WTC11 (cell line): Measurements from ENCODE around the gene OLFML3.

ENCODE experiments used
- ELF4 ChIP-seq: sonication (generic); formaldehyde crosslinking; IDR thresholded peaks from 2 replicates; pipeline ENCODE4 v1.8.1; 2022; ENCODE audit warnings: low read depth, mild to moderate bottlenecking, moderate library complexity, missing genetic modification reagents
- FOXJ3 ChIP-seq: sonication (generic); formaldehyde crosslinking; IDR thresholded peaks from 2 replicates; pipeline ENCODE4 v1.9.0; 2021; ENCODE audit warnings: missing genetic modification reagents, mild to moderate bottlenecking, borderline replicate concordance
- NR1H2 ChIP-seq: sonication (generic); formaldehyde crosslinking; IDR thresholded peaks from 2 replicates; pipeline ENCODE4 v1.9.0; 2021; ENCODE audit warnings: mild to moderate bottlenecking, moderate library complexity, missing genetic modification reagents
- TCF7 ChIP-seq: sonication (generic); formaldehyde crosslinking; IDR thresholded peaks from 2 replicates; pipeline ENCODE4 v1.8.0; 2022; ENCODE audit warnings: mild to moderate bottlenecking, low read depth, missing genetic modification reagents, moderate library complexity
- TF ChIP-seq, protein P1 (sequence below): fragments of 200-600 bp; IDR thresholded peaks from 2 replicates; pipeline ENCODE4 v1.8.0; 2022; ENCODE audit warnings: antibody characterized with exemption
- TF ChIP-seq, protein P2 (sequence below): sonication (generic); formaldehyde crosslinking; IDR thresholded peaks from 2 replicates; pipeline ENCODE4 v1.8.1; 2023; ENCODE audit warnings: mild to moderate bottlenecking, missing genetic modification reagents, borderline replicate concordance
- TF ChIP-seq, protein P3 (sequence below): fragments of 250-450 bp; sonication (Bioruptor Pico); IDR thresholded peaks from 2 replicates; pipeline ENCODE4 v2.1.2; 2022; ENCODE audit warnings: mild to moderate bottlenecking, moderate library complexity
- TF ChIP-seq, protein P4 (sequence below): sonication (generic); formaldehyde crosslinking; IDR thresholded peaks from 2 replicates; pipeline ENCODE4 v1.8.1; 2023; ENCODE audit warnings: mild to moderate bottlenecking, missing genetic modification reagents, moderate library complexity
- TF ChIP-seq, protein P5 (sequence below): sonication (generic); formaldehyde crosslinking; IDR thresholded peaks from 2 replicates; pipeline ENCODE4 v1.8.1; 2022; ENCODE audit warnings: low read depth, missing genetic modification reagents, borderline replicate concordance

DNA sequence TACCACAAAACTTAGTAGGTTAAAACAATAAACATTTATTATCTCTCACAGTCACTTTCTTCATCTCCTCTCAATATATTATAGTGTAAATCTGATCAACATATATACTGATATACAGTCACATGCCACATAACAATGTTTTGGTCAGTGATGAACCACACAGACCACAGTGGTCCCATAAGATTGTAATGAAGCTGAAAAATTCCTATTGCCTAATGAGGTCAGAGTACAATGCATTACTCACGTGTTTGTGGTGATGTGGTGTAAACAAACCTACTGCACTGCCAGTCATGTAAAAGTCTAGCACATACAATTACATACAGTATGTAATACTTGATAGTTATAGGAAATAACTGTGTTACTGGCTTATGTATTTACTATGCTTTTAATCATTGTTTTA, 30.1 kb downstream of the OLFML3 start:
- TF ChIP-seq NR1H2 (CRISPR knock-in tag) = no peak
- no peak for TF ChIP-seq ELF4 (CRISPR knock-in tag)
- no peak for TF ChIP-seq TCF7 (CRISPR knock-in tag)
- TF ChIP-seq, protein P1, sequence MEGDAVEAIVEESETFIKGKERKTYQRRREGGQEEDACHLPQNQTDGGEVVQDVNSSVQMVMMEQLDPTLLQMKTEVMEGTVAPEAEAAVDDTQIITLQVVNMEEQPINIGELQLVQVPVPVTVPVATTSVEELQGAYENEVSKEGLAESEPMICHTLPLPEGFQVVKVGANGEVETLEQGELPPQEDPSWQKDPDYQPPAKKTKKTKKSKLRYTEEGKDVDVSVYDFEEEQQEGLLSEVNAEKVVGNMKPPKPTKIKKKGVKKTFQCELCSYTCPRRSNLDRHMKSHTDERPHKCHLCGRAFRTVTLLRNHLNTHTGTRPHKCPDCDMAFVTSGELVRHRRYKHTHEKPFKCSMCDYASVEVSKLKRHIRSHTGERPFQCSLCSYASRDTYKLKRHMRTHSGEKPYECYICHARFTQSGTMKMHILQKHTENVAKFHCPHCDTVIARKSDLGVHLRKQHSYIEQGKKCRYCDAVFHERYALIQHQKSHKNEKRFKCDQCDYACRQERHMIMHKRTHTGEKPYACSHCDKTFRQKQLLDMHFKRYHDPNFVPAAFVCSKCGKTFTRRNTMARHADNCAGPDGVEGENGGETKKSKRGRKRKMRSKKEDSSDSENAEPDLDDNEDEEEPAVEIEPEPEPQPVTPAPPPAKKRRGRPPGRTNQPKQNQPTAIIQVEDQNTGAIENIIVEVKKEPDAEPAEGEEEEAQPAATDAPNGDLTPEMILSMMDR = no peak
- no peak for TF ChIP-seq FOXJ3 (CRISPR knock-in tag)
- TF ChIP-seq, protein P2, sequence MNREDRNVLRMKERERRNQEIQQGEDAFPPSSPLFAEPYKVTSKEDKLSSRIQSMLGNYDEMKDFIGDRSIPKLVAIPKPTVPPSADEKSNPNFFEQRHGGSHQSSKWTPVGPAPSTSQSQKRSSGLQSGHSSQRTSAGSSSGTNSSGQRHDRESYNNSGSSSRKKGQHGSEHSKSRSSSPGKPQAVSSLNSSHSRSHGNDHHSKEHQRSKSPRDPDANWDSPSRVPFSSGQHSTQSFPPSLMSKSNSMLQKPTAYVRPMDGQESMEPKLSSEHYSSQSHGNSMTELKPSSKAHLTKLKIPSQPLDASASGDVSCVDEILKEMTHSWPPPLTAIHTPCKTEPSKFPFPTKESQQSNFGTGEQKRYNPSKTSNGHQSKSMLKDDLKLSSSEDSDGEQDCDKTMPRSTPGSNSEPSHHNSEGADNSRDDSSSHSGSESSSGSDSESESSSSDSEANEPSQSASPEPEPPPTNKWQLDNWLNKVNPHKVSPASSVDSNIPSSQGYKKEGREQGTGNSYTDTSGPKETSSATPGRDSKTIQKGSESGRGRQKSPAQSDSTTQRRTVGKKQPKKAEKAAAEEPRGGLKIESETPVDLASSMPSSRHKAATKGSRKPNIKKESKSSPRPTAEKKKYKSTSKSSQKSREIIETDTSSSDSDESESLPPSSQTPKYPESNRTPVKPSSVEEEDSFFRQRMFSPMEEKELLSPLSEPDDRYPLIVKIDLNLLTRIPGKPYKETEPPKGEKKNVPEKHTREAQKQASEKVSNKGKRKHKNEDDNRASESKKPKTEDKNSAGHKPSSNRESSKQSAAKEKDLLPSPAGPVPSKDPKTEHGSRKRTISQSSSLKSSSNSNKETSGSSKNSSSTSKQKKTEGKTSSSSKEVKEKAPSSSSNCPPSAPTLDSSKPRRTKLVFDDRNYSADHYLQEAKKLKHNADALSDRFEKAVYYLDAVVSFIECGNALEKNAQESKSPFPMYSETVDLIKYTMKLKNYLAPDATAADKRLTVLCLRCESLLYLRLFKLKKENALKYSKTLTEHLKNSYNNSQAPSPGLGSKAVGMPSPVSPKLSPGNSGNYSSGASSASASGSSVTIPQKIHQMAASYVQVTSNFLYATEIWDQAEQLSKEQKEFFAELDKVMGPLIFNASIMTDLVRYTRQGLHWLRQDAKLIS = no peak
- TF ChIP-seq, protein P3, sequence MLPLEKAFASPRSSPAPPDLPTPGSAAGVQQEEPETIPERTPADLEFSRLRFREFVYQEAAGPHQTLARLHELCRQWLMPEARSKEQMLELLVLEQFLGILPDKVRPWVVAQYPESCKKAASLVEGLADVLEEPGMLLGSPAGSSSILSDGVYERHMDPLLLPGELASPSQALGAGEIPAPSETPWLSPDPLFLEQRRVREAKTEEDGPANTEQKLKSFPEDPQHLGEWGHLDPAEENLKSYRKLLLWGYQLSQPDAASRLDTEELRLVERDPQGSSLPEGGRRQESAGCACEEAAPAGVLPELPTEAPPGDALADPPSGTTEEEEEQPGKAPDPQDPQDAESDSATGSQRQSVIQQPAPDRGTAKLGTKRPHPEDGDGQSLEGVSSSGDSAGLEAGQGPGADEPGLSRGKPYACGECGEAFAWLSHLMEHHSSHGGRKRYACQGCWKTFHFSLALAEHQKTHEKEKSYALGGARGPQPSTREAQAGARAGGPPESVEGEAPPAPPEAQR (CRISPR knock-in tag) = no peak
- TF ChIP-seq, protein P4, sequence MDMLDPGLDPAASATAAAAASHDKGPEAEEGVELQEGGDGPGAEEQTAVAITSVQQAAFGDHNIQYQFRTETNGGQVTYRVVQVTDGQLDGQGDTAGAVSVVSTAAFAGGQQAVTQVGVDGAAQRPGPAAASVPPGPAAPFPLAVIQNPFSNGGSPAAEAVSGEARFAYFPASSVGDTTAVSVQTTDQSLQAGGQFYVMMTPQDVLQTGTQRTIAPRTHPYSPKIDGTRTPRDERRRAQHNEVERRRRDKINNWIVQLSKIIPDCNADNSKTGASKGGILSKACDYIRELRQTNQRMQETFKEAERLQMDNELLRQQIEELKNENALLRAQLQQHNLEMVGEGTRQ = no peak
- TF ChIP-seq, protein P5, sequence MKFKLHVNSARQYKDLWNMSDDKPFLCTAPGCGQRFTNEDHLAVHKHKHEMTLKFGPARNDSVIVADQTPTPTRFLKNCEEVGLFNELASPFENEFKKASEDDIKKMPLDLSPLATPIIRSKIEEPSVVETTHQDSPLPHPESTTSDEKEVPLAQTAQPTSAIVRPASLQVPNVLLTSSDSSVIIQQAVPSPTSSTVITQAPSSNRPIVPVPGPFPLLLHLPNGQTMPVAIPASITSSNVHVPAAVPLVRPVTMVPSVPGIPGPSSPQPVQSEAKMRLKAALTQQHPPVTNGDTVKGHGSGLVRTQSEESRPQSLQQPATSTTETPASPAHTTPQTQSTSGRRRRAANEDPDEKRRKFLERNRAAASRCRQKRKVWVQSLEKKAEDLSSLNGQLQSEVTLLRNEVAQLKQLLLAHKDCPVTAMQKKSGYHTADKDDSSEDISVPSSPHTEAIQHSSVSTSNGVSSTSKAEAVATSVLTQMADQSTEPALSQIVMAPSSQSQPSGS = no peak
